Measurements from ENCODE around the gene PCBD2.

DNA sequence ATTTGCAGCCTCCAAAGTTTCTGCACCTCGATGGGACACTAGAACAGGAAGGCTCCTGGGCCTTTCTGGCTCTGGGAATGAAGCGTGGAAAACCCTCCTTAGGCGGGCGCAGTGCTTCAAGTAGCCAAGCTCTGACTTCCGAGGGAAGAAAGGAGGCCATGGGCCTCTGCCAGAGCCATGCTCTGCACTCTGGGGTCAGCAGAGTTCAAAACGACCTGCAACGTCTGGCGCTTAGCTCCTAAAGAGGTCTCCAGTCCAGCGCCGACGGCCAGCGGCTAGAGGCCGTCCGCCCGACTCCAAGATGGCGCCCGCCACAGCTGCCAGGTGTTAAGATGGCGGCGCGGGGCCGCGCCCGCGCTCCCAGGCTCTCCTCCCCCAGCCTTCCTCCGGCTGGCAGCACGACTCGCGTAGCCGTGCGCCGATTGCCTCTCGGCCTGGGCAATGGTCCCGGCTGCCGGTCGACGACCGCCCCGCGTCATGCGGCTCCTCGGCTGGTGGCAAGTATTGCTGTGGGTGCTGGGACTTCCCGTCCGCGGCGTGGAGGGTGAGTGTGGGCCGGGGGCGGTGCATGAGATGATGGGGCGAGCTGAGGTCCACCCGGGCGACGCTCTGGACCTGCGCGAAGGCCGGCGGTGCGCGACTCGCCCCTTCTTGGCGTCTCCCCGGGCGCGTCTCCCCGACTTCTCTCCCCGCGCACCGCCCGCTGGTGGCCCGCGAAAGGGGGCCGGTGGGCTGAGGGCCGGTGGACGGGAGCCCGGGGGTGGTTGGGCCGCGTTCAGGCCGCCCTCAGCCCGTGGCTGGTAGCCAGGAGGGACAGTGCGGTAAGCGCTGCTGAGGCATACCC lies 30.7 kb upstream of the PCBD2 start, which contains the start of gene TXNDC15:
- no peak for TF ChIP-seq EZH2phosphoT487 (conservative IDR thresholded peaks at IDR 0.05; ENCODE audit: low read length)
- TF ChIP-seq, protein P1, sequence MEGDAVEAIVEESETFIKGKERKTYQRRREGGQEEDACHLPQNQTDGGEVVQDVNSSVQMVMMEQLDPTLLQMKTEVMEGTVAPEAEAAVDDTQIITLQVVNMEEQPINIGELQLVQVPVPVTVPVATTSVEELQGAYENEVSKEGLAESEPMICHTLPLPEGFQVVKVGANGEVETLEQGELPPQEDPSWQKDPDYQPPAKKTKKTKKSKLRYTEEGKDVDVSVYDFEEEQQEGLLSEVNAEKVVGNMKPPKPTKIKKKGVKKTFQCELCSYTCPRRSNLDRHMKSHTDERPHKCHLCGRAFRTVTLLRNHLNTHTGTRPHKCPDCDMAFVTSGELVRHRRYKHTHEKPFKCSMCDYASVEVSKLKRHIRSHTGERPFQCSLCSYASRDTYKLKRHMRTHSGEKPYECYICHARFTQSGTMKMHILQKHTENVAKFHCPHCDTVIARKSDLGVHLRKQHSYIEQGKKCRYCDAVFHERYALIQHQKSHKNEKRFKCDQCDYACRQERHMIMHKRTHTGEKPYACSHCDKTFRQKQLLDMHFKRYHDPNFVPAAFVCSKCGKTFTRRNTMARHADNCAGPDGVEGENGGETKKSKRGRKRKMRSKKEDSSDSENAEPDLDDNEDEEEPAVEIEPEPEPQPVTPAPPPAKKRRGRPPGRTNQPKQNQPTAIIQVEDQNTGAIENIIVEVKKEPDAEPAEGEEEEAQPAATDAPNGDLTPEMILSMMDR (IDR thresholded peaks at IDR 0.05; ENCODE audit: insufficient read depth, low read length, poor library complexity, severe bottlenecking) = no peak
